ENCODE data around the gene TAF8. TPM values are rescaled to one million over a fixed set of nuclear protein-coding genes. Genes with fewer than 3 reads are reported as not detected.

Gene TAF8
- total RNA-seq, 1 donor from 2014 or later: 17.2 TPM

DNA sequence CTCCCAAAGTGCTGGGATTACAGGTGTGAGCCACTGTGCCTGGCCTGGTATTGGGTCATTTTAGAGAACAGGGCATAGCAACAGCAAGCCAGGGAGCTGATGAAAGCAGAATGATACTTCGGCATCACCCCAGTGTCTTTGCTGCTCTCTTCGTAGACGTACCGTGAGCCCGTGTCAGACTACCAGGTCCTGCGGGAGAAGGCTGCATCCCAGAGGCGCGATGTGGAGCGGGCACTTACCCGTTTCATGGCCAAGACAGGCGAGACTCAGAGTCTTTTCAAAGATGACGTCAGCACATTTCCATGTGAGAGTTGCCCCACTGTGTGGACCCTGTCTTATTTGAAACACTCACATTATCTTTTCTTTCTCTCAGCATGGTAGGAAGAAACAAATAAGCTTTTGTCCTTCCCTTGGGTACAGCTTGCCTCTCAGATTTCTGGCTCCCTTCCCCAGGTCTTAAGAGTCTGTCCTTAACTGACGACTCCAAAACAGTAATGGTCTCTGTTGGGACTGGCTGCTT lies 15.9 kb downstream of the TAF8 start:
- Mint-ChIP-seq H3K4me3 (ENCODE audit: unreplicated experiment) (no peak overlapping the region), H3K27me3 (ENCODE audit: low read depth) (no peaks in the 10 kb centered on the region), H3K36me3 (ENCODE audit: low read depth) (peaks cover 12% of the 10 kb centered on the region), H3K27ac (ENCODE audit: unreplicated experiment) (no peak overlapping the region), H3K9me3 (ENCODE audit: low read depth) (no peaks in the 10 kb centered on the region), H3K4me1 (ENCODE audit: low read depth) (no peaks in the 10 kb centered on the region)
- TF ChIP-seq CTCF (IDR thresholded peaks at IDR 0.05): no peak
- DNase-seq (ENCODE audit: low spot score): no peak

DNA sequence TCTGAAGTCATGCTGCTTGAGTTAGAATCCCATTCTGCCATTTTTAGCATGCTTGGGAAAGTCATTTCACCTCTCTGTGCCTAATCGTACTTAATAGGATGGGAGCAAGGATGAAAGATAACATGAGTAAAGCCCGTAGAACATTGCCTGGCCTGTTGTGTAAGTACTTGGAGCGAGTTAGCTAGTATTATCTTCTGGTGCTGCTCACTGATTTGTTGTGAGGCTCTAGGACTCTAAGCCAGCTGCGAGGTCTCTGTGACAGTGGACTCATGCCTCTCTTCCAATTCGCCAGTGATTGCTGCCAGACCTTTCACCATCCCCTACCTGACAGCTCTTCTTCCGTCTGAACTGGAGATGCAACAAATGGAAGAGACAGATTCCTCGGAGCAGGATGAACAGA lies 17.8 kb downstream of the TAF8 start:
- no peaks in the 10 kb centered on the region for H3K9me3 Mint-ChIP-seq (ENCODE audit: low read depth)
- no peak overlapping the region for H3K4me3 Mint-ChIP-seq (ENCODE audit: unreplicated experiment)
- H3K4me1 Mint-ChIP-seq (ENCODE audit: low read depth): no peaks in the 10 kb centered on the region
- H3K27ac Mint-ChIP-seq (ENCODE audit: unreplicated experiment): no peak overlapping the region
- peaks cover 11% of the 10 kb centered on the region for H3K36me3 Mint-ChIP-seq (ENCODE audit: low read depth)
- no peak for TF ChIP-seq CTCF (IDR thresholded peaks at IDR 0.05)
- no peak for DNase-seq (ENCODE audit: low spot score)
- H3K27me3 Mint-ChIP-seq (ENCODE audit: low read depth): no peaks in the 10 kb centered on the region

DNA sequence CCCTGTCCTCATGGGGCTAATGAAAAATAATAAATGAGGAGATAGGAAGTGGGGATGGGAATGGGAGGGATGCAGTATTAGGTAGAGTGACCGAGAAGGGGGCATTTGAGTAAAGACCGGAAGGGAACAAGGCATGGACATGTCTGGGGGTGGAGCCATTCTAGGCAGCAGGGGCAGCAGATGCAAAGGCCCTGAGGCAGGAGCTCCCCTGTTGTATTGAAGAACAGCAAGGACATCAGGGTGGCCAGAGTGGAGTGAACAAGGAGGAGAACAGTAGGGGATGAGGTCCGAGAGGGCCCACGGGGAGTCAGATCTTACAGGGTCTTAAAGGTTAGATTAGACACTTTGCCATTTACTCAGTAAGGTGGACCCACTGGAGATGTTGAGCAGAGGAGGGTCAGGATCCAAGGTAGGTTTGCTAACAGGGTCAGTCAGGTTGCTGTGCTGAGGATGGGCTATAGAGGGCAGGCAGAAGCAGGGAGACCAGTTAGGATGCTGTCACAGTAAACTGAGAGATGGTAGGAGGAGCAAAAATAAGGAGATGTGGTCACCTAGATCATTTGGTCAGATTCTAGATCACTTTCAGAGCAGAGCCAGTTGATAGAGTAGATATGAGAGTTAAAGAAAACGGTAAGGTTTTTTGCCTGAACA lies 18.7 kb downstream of the TAF8 start:
- H3K9me3 Mint-ChIP-seq (ENCODE audit: low read depth): no peaks in the 10 kb centered on the region
- DNase-seq (ENCODE audit: low spot score): no peak
- no peak overlapping the region for H3K4me3 Mint-ChIP-seq (ENCODE audit: unreplicated experiment)
- H3K4me1 Mint-ChIP-seq (ENCODE audit: low read depth): no peaks in the 10 kb centered on the region
- H3K27ac Mint-ChIP-seq (ENCODE audit: unreplicated experiment): no peak overlapping the region
- H3K36me3 Mint-ChIP-seq (ENCODE audit: low read depth): peaks cover 6% of the 10 kb centered on the region
- peak; percentile 20 for TF ChIP-seq CTCF (IDR thresholded peaks at IDR 0.05)
- H3K27me3 Mint-ChIP-seq (ENCODE audit: low read depth): no peaks in the 10 kb centered on the region

DNA sequence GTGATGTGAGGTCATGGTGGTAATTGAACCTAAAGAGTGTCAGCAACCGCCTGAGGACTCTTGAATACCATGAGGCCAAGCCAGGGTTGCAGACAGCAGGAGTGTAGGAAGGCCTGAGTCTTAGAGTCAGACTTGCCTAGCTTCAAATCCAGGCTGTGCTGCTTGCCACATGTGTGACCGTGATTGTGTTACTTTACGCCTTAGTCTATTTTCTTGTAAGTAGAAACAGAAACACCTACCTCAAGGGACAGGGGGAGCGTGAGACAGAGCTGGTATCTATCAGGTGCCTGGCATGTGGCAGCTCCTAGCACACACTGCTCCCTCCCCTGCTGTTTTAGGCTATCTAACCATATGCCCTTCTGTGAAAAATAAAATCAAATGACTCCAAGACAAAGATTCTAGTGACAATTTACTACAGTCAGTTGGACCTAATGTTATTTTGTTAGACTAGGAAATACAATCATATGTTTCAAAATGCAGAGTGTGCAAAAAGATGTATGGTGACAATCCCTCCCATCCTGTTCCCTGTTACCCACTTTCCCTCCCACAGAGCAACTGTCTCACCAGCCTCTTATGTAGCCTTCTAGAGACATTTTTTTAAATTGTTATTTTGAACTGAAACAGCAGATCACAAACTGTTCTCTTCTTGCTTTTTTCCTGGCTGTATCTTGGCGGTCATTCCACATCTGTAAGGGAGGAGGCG lies 21.7 kb downstream of the TAF8 start:
- H3K27ac Mint-ChIP-seq (ENCODE audit: unreplicated experiment): no peak overlapping the region
- H3K36me3 Mint-ChIP-seq (ENCODE audit: low read depth): peaks cover 3% of the 10 kb centered on the region
- no peak for TF ChIP-seq CTCF (IDR thresholded peaks at IDR 0.05)
- no peaks in the 10 kb centered on the region for H3K4me1 Mint-ChIP-seq (ENCODE audit: low read depth)
- H3K27me3 Mint-ChIP-seq (ENCODE audit: low read depth): no peaks in the 10 kb centered on the region
- no peak overlapping the region for H3K4me3 Mint-ChIP-seq (ENCODE audit: unreplicated experiment)
- no peaks in the 10 kb centered on the region for H3K9me3 Mint-ChIP-seq (ENCODE audit: low read depth)
- DNase-seq (ENCODE audit: low spot score): peak; percentile 6

DNA sequence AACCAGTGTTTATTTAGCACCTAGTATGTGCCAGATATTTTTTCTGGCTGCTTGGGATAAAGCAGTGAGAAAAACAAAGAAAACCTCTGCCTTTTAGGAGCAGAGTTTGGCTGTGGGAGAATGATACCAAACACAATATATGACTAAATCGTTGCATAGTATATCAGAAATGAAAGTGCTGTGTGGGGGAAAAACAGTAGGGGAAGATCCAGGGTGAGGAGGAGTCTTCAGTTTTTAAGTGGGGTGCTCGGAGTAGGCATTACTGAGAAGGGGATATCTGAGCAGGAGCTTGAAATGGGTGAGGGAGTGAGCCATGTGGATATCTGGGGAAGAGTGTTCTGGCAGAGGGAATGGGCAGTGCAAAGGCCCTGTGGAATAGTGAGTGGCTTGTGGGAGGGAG lies 23.0 kb downstream of the TAF8 start:
- no peak for TF ChIP-seq CTCF (IDR thresholded peaks at IDR 0.05)
- no peak for DNase-seq (ENCODE audit: low spot score)
- no peaks in the 10 kb centered on the region for H3K27me3 Mint-ChIP-seq (ENCODE audit: low read depth)
- H3K27ac Mint-ChIP-seq (ENCODE audit: unreplicated experiment): no peak overlapping the region
- H3K4me1 Mint-ChIP-seq (ENCODE audit: low read depth): no peaks in the 10 kb centered on the region
- peaks cover 8% of the 10 kb centered on the region for H3K36me3 Mint-ChIP-seq (ENCODE audit: low read depth)
- H3K4me3 Mint-ChIP-seq (ENCODE audit: unreplicated experiment): no peak overlapping the region
- no peaks in the 10 kb centered on the region for H3K9me3 Mint-ChIP-seq (ENCODE audit: low read depth)
